Left cardiac atrium (tissue), 4 donors: Measurements from ENCODE around the gene PDE6A. TPM values are rescaled to one million over a fixed set of nuclear protein-coding genes. Genes with fewer than 3 reads are reported as not detected.

Experiments
- ATAC-seq, 2 donors: fragments of 200-7000 bp; cut with Tn5 transposase; one replicate each; pipeline ENCODE4 v1.9.1; 2020; ENCODE audit warnings: mild to moderate bottlenecking in 2 of 2, moderate library complexity in 2 of 2
- DNase-seq: peaks from one replicate; pipeline ENCODE4 v3.0.0-alpha.2; 2020
- intact Hi-C, 2 donors: fragments of 100-400 bp; cut with DNase I; formaldehyde crosslinking; loops; one replicate each; pipeline versions ENCODE4 v1.14.1 to v1.15.1; 2022 to 2023
- total RNA-seq, 2 donors: library from RNA; stranded (reverse); fragmentation: NEBNext Ultra II Directional; extraction: Animal tissue kit (Norgen Biotek cat#: 25700); gene quantifications; one replicate each; pipeline ENCODE4 v1.2.1, GENCODE V29; 2021
- donor health status: DM: no; HTN: yes; CAD: no.
- donor health status: DM: no; HTN: yes; CAD: no; lungs with severe emphysema.
- donor health status: DM: yes; HTN: yes; CAD: no.
- donor health status: Dilated cardiomyopathy.

The PDE6A gene
- total RNA-seq, 2 donors from 2014 or later, result 0.16 TPM; not detected in 1

DNA sequence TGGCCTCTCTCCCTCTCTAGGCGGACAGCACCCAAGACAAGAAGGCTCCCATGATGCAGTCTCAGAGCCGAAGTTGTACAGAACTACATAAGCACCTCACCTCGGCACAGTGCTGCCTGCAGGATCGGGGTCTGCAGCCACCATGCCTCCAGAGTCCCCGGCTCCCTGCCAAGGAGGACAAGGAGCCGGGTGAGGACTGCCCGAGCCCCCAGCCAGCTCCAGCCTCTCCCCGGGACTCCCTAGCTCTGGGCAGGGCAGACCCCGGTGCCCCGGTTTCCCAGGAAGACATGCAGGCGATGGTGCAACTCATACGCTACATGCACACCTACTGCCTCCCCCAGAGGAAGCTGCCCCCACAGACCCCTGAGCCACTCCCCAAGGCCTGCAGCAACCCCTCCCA lies 112.0 kb downstream of the PDE6A start:
- DNase-seq (no peak), ATAC-seq (no peak)
- intact Hi-C loops, result loop anchor here in 1 of 2 donors (5.0 kb wide), 1 partner anchor 130 kb away; the partner anchor contains the start of gene SLC26A2

GRCh38 chr5:149831492-149831891 lies 113.1 kb downstream of the PDE6A start:
- ATAC-seq, result no peak
- no peak for DNase-seq
- intact Hi-C loops, result loop anchor here in 1 of 2 donors (5.0 kb wide), 1 partner anchor 131 kb away; the partner anchor contains the start of gene SLC26A2

GRCh38 chr5:149830579-149830978 lies 114.0 kb downstream of the PDE6A start:
- ATAC-seq (no peak), DNase-seq (no peak)
- intact Hi-C loops, result loop anchor here in 1 of 2 donors (5.0 kb wide), 1 partner anchor 132 kb away; the partner anchor contains the start of gene SLC26A2

DNA sequence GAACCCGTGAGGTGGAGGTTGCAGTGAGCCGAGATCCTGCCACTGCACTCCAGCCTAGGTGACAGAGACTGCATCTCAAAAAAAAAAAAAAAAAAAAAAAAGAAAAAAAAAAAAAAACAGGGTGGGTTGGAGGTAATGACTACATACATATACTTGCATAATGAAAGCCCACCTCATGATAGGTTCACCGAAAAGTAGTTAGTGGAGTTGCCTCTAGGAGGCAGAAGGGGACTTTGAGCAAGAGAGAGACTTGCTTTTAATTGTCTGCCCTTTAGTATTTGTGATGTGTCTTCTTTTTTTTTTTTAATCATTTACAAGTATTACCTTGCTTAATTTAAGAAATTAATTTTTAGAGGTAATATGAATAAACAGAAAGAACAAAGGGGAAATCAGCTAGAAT lies 114.6 kb downstream of the PDE6A start:
- intact Hi-C loops, result loop anchor here (2.0 to 5.0 kb wide), 6 partner anchors 68 to 527 kb away; partner anchors contain the start of genes PPARGC1B (in 2 of the 2), SLC26A2 (in 1 of the 2) and TCOF1 (in 1 of the 2)
- DNase-seq, result no peak
- no peak for ATAC-seq

DNA sequence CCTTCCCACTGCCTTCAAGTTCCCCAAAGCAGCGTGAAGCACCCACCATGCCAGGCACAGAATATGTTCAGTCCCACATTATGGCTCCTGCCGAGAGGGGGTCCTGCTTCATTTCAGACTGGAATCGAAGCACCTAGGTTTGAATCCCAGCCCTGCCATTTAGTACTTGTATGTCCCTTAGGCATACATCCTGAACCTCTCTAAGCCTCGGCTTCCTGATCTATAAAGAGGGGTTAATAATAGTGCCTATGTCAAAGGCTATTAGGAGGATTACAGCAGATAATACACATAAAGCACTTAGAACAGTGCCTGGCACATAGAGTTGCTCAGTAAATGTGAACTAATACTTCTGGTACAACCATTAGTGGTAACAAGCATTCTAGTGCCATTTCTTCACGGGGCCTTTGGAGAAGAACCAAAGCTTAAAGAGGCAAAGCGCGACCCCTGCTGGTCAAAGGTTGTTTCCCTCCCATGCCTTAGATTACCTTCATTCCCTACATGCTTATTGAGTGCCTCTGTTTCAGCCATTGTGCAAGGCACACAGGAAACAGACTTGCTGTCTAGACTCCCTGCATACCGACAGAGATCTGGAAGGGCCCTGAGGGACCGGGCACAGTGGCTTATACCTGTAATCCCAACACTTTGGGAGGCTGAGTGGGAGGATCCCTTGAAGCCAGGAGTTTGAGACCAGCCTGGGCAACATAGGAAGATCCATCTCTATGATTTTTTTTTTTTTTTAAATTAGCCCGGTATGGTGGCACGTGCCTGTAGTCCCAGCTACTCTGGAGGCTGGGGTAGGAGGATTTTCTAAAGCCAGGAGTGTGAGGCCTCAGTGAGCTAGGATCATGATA lies 116.2 kb downstream of the PDE6A start:
- peak; percentile 69 to 73 for ATAC-seq

DNA sequence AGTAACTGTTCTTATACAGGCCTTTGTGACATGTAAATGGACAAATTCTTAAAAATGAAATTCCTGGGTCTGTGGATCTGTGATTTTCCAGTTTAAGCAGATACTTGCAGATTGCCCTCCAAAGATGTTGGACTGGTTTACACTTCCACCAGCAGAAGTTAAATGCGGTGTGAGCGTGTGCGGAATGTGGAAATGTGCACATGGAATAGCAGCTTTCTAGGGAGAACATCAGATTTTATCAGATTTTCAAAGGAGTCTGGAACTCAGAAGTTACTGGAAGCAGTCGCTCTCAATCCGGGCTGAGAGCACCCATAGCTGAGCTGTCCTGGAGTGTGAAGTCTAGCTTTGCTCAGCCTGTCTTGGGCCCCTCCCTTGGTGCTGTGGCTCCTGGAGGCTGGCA lies 117.0 kb downstream of the PDE6A start:
- intact Hi-C loops, result loop anchor here (5.0 kb wide), 4 partner anchors 65 to 530 kb away; partner anchors contain the start of gene TCOF1 (in 1 of the 2)
- ATAC-seq (no peak), DNase-seq (no peak)

More for the DNA sequence above, 116.2 kb downstream of the PDE6A start:
- peak; percentile 88 for DNase-seq
- intact Hi-C loops, result loop anchor here (1.0 to 5.0 kb wide), 6 partner anchors 66 to 529 kb away; partner anchors contain the start of genes PPARGC1B (in 2 of the 2) and TCOF1 (in 1 of the 2)

DNA sequence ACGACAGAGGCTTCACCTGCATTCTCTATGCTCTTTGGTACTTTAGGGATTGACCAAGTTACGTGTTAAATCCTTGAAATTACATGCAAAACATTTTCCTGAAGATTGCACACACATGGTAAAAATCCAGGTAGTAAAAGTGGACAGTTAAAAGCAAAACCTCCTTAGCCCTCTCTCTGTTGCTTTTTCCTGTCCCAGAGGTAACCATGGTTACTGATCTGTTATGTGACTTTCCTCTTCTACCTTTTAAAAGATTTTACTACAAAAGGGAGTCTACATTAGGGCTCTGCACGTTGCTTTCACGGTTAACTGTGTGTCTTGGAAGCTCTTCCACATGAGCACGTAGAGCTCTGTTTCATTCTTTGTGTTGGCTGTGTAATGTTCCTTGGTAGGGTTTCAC lies 117.5 kb downstream of the PDE6A start:
- ATAC-seq (no peak), DNase-seq (no peak)
- intact Hi-C loops, result loop anchor here (5.0 kb wide), 4 partner anchors 65 to 530 kb away; partner anchors contain the start of gene TCOF1 (in 1 of the 2)

DNA sequence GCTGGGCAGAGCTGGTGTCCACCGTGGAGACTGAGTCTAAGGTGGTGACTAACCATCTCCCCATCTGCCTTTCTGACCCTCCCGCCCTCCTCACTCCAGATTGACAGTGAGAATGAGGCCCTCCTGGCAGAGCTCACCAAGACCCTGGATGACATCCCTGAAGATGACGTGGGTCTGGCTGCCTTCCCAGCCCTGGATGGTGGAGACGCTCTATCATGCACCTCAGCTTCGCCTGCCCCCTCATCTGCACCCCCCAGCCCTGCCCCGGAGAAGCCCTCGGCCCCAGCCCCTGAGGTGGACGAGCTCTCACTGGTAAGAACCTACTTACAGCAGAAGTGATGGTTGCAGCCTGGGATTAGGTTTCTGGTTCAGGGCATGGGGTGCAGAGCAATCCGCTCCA lies 118.0 kb downstream of the PDE6A start:
- intact Hi-C loops, result loop anchor here (5.0 kb wide), 4 partner anchors 64 to 531 kb away; partner anchors contain the start of gene TCOF1 (in 1 of the 2)
- ATAC-seq (peak; percentile 17 to 62), DNase-seq (peak; percentile 53)

GRCh38 chr5:149824846-149825245 lies 119.7 kb downstream of the PDE6A start:
- intact Hi-C loops, result loop anchor here (5.0 kb wide), 4 partner anchors 63 to 532 kb away; partner anchors contain the start of gene TCOF1 (in 1 of the 2)
- no peak for DNase-seq
- peak in 1 of 2 donors; percentile 25 for ATAC-seq

DNA sequence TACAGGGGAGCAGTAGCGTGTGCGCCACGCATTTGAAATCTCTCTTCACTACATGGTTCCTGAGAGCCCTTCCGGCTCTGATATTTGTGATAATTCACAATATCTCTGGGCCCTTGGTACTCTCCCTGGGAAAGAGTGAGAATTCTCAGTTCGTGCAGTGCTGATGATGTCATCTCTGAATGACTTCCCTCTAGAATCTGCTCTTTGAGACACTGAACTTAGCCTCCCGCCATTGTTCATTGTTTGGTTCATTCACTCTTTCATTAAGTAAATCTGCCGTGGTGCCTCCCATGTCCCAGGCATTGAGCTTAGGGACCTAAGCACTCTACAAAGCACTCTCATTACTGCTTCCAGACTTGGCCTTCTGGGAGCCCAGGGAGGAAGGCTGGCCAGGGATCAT lies 120.5 kb downstream of the PDE6A start:
- ATAC-seq (no peak), DNase-seq (no peak)
- intact Hi-C loops, result no loop called here

- DNase-seq (no peak), ATAC-seq (no peak)
- intact Hi-C loops, result no loop called here
Observed at GRCh38 chr5:149823375-149823774, 121.2 kb downstream of the PDE6A start.

GRCh38 chr5:149822301-149822700 lies 122.3 kb downstream of the PDE6A start:
- intact Hi-C loops, result no loop called here
- ATAC-seq (peak in 1 of 2 donors; percentile 54), DNase-seq (no peak)

GRCh38 chr5:149820536-149821510 lies 123.8 kb downstream of the PDE6A start:
- intact Hi-C loops, result no loop called here
- no peak for DNase-seq

DNA sequence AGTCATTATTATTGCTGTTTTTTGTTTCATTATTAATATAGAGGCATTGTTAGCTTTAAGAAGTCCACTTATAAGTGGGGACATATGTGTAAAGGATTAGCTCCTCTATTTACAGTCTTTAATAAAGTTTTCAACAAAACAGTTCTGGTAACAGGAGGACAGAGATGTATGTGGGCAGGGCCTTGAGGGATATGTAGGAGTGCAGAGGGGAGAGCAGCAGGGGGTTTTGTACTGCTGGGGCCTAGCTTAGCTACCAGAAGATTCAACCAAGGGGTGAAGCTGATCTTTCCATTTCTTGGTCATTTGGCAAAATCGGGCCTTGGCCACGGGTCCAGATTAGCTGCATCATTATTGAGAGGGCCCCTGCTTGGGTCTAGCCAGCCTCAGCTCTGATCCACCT lies 124.6 kb downstream of the PDE6A start:
- intact Hi-C loops, result no loop called here
- no peak for DNase-seq

More at GRCh38 chr5:149820536-149821510, 123.8 kb downstream of the PDE6A start:
- no peak for ATAC-seq

DNA sequence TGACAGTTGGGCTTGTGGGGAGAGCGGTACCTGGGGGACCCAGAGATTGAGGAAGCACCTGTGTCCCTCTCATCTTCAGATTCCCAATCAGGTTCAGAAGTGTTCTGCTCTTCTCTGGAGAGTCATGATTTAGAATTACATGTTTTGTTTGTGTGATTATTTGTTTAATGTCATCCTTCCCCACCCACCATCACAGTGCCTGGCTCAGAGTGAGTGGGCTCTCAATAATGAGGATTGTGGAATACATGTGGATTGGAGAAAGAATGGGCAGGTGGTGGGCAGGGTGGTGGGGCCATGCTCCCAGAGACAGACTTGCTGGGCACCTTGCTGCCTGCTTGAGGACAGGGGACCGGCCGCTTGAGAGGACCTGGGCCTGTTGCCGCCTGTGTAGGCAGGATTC lies 126.5 kb downstream of the PDE6A start:
- intact Hi-C loops, result no loop called here
- no peak for DNase-seq
- no peak for ATAC-seq

More for the DNA sequence above, 124.6 kb downstream of the PDE6A start:
- ATAC-seq, result no peak

GRCh38 chr5:149817539-149818060 lies 127.0 kb downstream of the PDE6A start:
- intact Hi-C loops, result no loop called here
- no peak for ATAC-seq
- no peak for DNase-seq

GRCh38 chr5:149816661-149817060 lies 127.9 kb downstream of the PDE6A start:
- DNase-seq (no peak), ATAC-seq (no peak)
- intact Hi-C loops, result no loop called here

GRCh38 chr5:149811453-149811852 lies 133.1 kb downstream of the PDE6A start:
- ATAC-seq (no peak), DNase-seq (no peak)
- intact Hi-C loops, result loop anchor here in 1 of 2 donors (5.0 kb wide), 1 partner anchor 154 kb away; no protein-coding TSS in a partner anchor
